HG02970 (cell line): ENCODE results near the gene DHCR24.

Experiments
- ATAC-seq: cut with Tn5 transposase; IDR thresholded peaks from one replicate; pipeline ENCODE4 v1.9.1; 2021; ENCODE audit warnings: mild to moderate bottlenecking, moderate library complexity, moderate number of reproducible peaks; ENCODE audit not compliant: unreplicated experiment, low FRiP score

The DHCR24 gene

GRCh38 chr1:54848134-54848948 lies 38.7 kb downstream of the DHCR24 start:
- ATAC-seq, result no peak

- ATAC-seq, result no peak
These were observed 40.2 kb downstream of the DHCR24 start for GRCh38 chr1:54846716-54847284.

- no peak for ATAC-seq
These were observed 40.7 kb downstream of the DHCR24 start for GRCh38 chr1:54846301-54846700.

- no peak for ATAC-seq
These were observed 41.2 kb downstream of the DHCR24 start for GRCh38 chr1:54845772-54846171.

GRCh38 chr1:54844564-54844963 lies 42.4 kb downstream of the DHCR24 start:
- no peak for ATAC-seq

GRCh38 chr1:54843449-54843848 lies 43.5 kb downstream of the DHCR24 start:
- no peak for ATAC-seq

- ATAC-seq, result no peak
These were observed 44.0 kb downstream of the DHCR24 start for GRCh38 chr1:54842963-54843362.

- no peak for ATAC-seq
These were observed 44.6 kb downstream of the DHCR24 start for GRCh38 chr1:54842206-54842915.

- no peak for ATAC-seq
These were observed 47.2 kb downstream of the DHCR24 start for GRCh38 chr1:54839824-54840223.

GRCh38 chr1:54838565-54839180 lies 48.3 kb downstream of the DHCR24 start:
- ATAC-seq, result no peak

GRCh38 chr1:54837002-54837853 lies 49.8 kb downstream of the DHCR24 start:
- no peak for ATAC-seq

GRCh38 chr1:54836594-54836993 lies 50.4 kb downstream of the DHCR24 start:
- ATAC-seq, result no peak

GRCh38 chr1:54835970-54836369 lies 51.0 kb downstream of the DHCR24 start:
- no peak for ATAC-seq

GRCh38 chr1:54835131-54835898 lies 51.7 kb downstream of the DHCR24 start:
- no peak for ATAC-seq

GRCh38 chr1:54834007-54834541 lies 52.9 kb downstream of the DHCR24 start:
- ATAC-seq, result no peak

- no peak for ATAC-seq
These were observed 53.9 kb downstream of the DHCR24 start for GRCh38 chr1:54833121-54833520.

- no peak for ATAC-seq
These were observed 60.7 kb downstream of the DHCR24 start for GRCh38 chr1:54826226-54826816.

GRCh38 chr1:54825696-54826095 lies 61.3 kb downstream of the DHCR24 start:
- no peak for ATAC-seq

GRCh38 chr1:54823670-54824069 lies 63.3 kb downstream of the DHCR24 start:
- ATAC-seq, result no peak
